Middle frontal gyrus (tissue), 1 donor: ENCODE measurements around the gene ADGRB2.

ENCODE experiments used
- DNase-seq: peaks from one replicate; pipeline ENCODE4 v3.0.0-alpha.2; 2015; ENCODE audit warnings: low spot score; ENCODE audit errors: extremely low spot score

The ADGRB2 gene

GRCh38 chr1:31750858-31751510, 13.2 kb downstream of the ADGRB2 start:
- no peak for DNase-seq

- no peak for DNase-seq
Observed at GRCh38 chr1:31749785-31750735, 14.1 kb downstream of the ADGRB2 start.

GRCh38 chr1:31748365-31748764, 15.8 kb downstream of the ADGRB2 start:
- DNase-seq, result no peak

- no peak for DNase-seq
Observed at GRCh38 chr1:31747304-31747703, 16.8 kb downstream of the ADGRB2 start.

GRCh38 chr1:31746687-31747086, 17.5 kb downstream of the ADGRB2 start:
- no peak for DNase-seq

GRCh38 chr1:31745946-31746670, 18.0 kb downstream of the ADGRB2 start:
- DNase-seq, result no peak

GRCh38 chr1:31745096-31745945, 18.8 kb downstream of the ADGRB2 start:
- DNase-seq, result no peak

GRCh38 chr1:31744165-31744888, 19.8 kb downstream of the ADGRB2 start:
- DNase-seq, result no peak

GRCh38 chr1:31742462-31743212, 21.5 kb downstream of the ADGRB2 start:
- DNase-seq, result no peak

GRCh38 chr1:31739346-31739745, 24.8 kb downstream of the ADGRB2 start:
- DNase-seq, result no peak

- DNase-seq, result no peak
Observed at GRCh38 chr1:31736675-31737074, 27.5 kb downstream of the ADGRB2 start.

- no peak for DNase-seq
Observed at GRCh38 chr1:31735571-31735970, 28.6 kb downstream of the ADGRB2 start.

GRCh38 chr1:31734582-31735107, 29.5 kb downstream of the ADGRB2 start:
- DNase-seq, result no peak

- no peak for DNase-seq
Observed at GRCh38 chr1:31733389-31734219, 30.5 kb downstream of the ADGRB2 start.

- no peak for DNase-seq
Observed at GRCh38 chr1:31732751-31733289, 31.3 kb downstream of the ADGRB2 start.

- DNase-seq, result no peak
Observed at GRCh38 chr1:31732343-31732742, 31.8 kb downstream of the ADGRB2 start.

GRCh38 chr1:31731049-31731565, 33.0 kb downstream of the ADGRB2 start:
- DNase-seq, result no peak
